Left lung (tissue), 10 donors: ENCODE measurements around the gene ZNF189. TPM values are rescaled to one million over a fixed set of nuclear protein-coding genes. Genes with fewer than 3 reads are reported as not detected.
A peak's percentile ranks its signal among the peaks of the same experiment; 100 is the strongest.

Experiments used
- ATAC-seq: fragments of 200-7000 bp; cut with Tn5 transposase; one replicate; pipeline ENCODE4 v1.9.1; 2020; ENCODE audit warnings: moderate library complexity
- DNase-seq, 4 donors: peaks; one replicate each; pipeline ENCODE4 v3.0.0-alpha.2; 2013 to 2020
- H3K27ac ChIP-seq, 2 donors: fragments of 200-600 bp; sonication (generic) in 1 of 2; one replicate each; pipeline versions ENCODE4 v1.5.0 to v1.8.0; 2020 to 2021
- H3K27me3 ChIP-seq, 2 donors: fragments of 200-600 bp; sonication (generic) in 1 of 2; one replicate each; pipeline versions ENCODE4 v1.5.0 to v1.8.0; 2020 to 2021
- H3K36me3 ChIP-seq, 2 donors: fragments of 200-600 bp; sonication (generic) in 1 of 2; one replicate each; pipeline versions ENCODE4 v1.5.0 to v1.8.0; 2020 to 2021
- H3K4me1 ChIP-seq, 2 donors: fragments of 200-600 bp; one replicate each; pipeline ENCODE4 v1.8.0; 2021
- H3K4me3 ChIP-seq, 2 donors: fragments of 200-600 bp; sonication (generic) in 1 of 2; one replicate each; pipeline versions ENCODE4 v1.5.0 to v1.8.0; 2020 to 2021; ENCODE audit warnings: mild to moderate bottlenecking in 1 of 2
- H3K9me3 ChIP-seq, 2 donors: fragments of 200-600 bp; sonication (generic) in 1 of 2; one replicate each; pipeline versions ENCODE4 v1.5.0 to v1.8.0; 2020 to 2021
- intact Hi-C, 2 donors: fragments of 100-400 bp; cut with DNase I; formaldehyde crosslinking; loops; one replicate each; pipeline versions ENCODE4 v1.11.2 to v1.14.2; 2022
- polyA plus RNA-seq, 6 donors: library from polyadenylated mRNA; unstranded; fragments of 120-200 nt; gene quantifications; one replicate each; pipeline ENCODE4 v1.2.1, GENCODE V29; 2013; ENCODE audit not compliant: insufficient read length in 6 of 6
- total RNA-seq, 2 donors: library from RNA; stranded (reverse); fragmentation: NEBNext Ultra II Directional; extraction: Animal tissue kit (Norgen Biotek cat#: 25700); gene quantifications; one replicate each; pipeline ENCODE4 v1.2.1, GENCODE V29; 2021
- TF ChIP-seq, protein P1 (sequence below), 2 donors: fragments of 200-600 bp; sonication (generic) in 1 of 2; IDR thresholded peaks; one replicate each; pipeline versions ENCODE4 v1.5.0 to v1.8.0; 2021; ENCODE audit warnings: antibody characterized with exemption in 2 of 2
- donor health status: DM: no; HTN: yes; CAD: no.
- donor health status: DM: no; HTN: no; CAD: no.

ZNF189 gene
- total and polyA plus RNA-seq, 8 donors, result 15.7 to 45.1 (median 37.9) TPM

DNA sequence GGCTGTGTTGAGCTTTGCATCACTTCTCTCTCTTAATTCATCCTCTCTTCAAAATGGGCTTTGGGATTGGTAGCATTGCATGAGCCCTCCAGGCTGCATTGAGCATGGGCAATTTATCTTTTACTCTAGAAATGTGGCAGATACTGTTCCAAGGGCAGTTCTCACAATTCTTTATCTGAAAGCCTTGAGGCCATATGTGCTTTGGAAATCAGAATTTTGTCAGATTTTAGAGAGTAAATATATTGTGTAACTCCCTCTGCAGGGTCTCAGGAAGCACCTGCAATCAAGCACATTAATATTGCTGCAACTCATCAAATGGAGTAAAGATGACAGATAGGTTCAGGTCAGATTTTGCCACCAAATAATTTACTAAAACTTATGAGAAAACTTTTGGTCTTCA is 19.3 kb downstream of the ZNF189 start:
- no peak for DNase-seq
- no peak for ATAC-seq

DNA sequence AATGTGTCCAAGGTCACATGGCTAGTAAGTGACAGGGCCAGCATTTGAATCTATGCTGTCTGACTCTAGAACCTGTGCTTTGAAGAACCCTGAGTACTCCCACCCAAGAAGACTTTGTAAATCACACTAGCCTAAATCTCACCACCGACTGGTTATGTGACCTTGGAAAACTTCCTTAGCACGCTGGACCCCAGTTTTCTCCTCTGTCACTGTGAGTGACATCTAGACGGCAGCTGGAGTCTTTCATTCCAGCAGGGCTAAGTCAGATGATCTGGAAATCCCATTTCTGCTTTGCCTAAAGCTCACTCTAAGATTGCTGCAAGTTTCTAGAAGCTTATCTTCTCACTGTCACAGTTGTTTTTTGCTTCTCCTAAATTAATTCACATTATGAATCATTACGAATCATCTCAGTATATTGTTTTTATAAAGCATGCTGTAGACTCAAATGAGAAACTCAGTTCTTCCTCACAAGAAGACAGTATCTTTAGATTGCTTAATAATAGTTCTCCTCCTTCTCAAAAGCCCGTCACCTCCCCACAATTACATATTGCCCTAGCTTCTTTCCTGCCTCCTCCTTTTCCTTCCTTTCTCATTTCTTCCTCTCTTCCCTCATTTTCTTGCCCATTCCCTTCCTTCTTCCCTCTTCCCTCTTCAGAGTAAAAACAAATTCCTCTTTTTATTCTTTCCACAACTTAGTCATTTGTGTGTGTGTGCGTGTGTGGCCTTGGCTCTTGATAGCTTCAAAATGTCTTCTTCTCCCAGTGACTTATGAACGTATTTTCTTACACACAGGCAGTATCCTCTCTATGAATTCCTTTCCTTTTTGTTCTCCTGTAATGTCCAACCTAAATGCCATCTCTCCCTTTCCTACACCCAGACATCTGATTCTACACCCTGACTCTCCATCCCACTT is 20.1 kb downstream of the ZNF189 start:
- no peaks in the 10 kb centered on the region for H3K4me1 ChIP-seq
- TF ChIP-seq, protein P1, sequence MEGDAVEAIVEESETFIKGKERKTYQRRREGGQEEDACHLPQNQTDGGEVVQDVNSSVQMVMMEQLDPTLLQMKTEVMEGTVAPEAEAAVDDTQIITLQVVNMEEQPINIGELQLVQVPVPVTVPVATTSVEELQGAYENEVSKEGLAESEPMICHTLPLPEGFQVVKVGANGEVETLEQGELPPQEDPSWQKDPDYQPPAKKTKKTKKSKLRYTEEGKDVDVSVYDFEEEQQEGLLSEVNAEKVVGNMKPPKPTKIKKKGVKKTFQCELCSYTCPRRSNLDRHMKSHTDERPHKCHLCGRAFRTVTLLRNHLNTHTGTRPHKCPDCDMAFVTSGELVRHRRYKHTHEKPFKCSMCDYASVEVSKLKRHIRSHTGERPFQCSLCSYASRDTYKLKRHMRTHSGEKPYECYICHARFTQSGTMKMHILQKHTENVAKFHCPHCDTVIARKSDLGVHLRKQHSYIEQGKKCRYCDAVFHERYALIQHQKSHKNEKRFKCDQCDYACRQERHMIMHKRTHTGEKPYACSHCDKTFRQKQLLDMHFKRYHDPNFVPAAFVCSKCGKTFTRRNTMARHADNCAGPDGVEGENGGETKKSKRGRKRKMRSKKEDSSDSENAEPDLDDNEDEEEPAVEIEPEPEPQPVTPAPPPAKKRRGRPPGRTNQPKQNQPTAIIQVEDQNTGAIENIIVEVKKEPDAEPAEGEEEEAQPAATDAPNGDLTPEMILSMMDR (IDR thresholded peaks at IDR 0.05), result no peak
- DNase-seq (no peak), ATAC-seq (no peak)
- peaks cover 0 to 49% of the 10 kb centered on the region in 2 donors for H3K9me3 ChIP-seq
- H3K27ac ChIP-seq, result no peak overlapping the region
- no peaks in the 10 kb centered on the region for H3K36me3 ChIP-seq
- intact Hi-C loops, result no loop called here
- no peak overlapping the region for H3K4me3 ChIP-seq
- H3K27me3 ChIP-seq, result no peaks in the 10 kb centered on the region

More for the DNA sequence above, 19.3 kb downstream of the ZNF189 start:
- H3K27ac ChIP-seq, result no peak overlapping the region
- no peaks in the 10 kb centered on the region for H3K27me3 ChIP-seq
- H3K4me1 ChIP-seq, result no peaks in the 10 kb centered on the region
- intact Hi-C loops, result no loop called here
- TF ChIP-seq, protein P1 (IDR thresholded peaks at IDR 0.05), result no peak
- H3K4me3 ChIP-seq, result no peak overlapping the region
- H3K9me3 ChIP-seq, result peaks cover 0 to 57% of the 10 kb centered on the region in 2 donors
- H3K36me3 ChIP-seq, result no peaks in the 10 kb centered on the region

DNA sequence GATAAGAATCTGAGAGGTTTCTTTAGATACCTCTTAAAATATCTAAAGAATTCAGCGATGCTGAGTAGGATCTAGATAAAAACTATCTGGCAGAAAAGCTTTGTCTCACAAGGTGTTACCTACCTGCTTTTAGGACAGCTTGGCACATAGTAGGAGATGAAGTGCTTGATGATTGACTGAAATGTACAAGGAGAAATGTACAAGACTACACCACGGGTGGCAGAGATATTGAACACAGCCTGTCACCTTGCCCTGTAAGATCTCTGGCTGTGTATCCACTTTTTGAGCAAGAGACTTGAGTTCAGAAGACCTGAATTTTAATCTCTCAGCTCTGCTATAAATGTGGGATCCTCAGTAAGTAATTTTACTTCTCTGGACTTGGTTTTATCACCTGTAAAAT is 21.2 kb downstream of the ZNF189 start:
- H3K4me3 ChIP-seq, result no peak overlapping the region
- no peaks in the 10 kb centered on the region for H3K4me1 ChIP-seq
- DNase-seq (no peak), ATAC-seq (no peak)
- TF ChIP-seq, protein P1 (IDR thresholded peaks at IDR 0.05), result no peak
- no peak overlapping the region for H3K27ac ChIP-seq
- no peaks in the 10 kb centered on the region for H3K27me3 ChIP-seq
- intact Hi-C loops, result no loop called here
- no peaks in the 10 kb centered on the region for H3K36me3 ChIP-seq
- H3K9me3 ChIP-seq, result peaks cover 0 to 38% of the 10 kb centered on the region in 2 donors

DNA sequence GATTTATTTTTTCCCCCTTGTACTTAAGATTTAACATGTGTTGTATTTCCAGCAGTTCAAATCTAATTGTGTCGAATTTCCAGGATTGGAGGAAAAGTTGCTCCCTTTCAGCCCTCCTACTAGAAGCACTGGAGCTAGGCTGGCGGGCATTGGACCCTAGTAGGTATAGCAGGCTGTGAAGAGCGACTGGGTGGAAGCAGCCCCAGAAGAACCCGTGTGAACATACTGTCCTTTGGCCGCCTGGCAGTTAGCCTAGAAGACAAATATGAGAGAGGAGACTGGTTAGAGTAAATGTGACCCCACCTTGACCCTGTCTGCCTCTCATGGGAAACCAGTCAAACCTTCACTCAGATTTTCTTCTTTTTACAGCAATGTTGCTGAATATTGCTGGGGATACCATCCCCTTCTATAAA is 23.0 kb downstream of the ZNF189 start:
- TF ChIP-seq, protein P1 (IDR thresholded peaks at IDR 0.05), result no peak
- intact Hi-C loops, result no loop called here
- Histone ChIP-seq H3K36me3 (no peaks in the 10 kb centered on the region), H3K27ac (no peak overlapping the region), H3K4me3 (no peak overlapping the region), H3K9me3 (peaks cover 0 to 23% of the 10 kb centered on the region in 2 donors), H3K4me1 (no peaks in the 10 kb centered on the region), H3K27me3 (no peaks in the 10 kb centered on the region)
- DNase-seq, result peak in 2 of 4 donors; percentile 11 to 43
- peak; percentile 72 for ATAC-seq

DNA sequence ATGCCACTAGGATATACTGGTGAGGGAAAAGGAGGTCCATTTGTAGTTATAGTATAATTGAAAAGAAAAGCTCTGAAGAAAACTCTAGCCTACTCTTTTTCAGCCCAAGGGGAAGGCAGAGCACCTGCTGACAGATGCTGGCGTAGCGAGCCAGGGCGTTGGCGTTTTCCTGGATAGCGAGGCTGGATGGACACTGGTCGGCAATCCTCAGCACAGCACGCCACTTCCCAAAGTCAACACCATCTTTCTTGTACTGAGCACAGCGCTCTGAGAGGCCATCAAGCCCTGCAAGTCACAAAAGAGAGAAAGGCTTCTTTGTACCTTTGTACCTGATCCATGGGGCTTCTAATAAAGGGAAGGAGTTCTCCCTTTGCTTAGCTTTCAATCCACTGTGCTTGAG is 28.7 kb downstream of the ZNF189 start:
- Histone ChIP-seq H3K36me3 (no peaks in the 10 kb centered on the region), H3K9me3 (no peaks in the 10 kb centered on the region), H3K4me1 (no peaks in the 10 kb centered on the region), H3K4me3 (no peak overlapping the region), H3K27me3 (no peaks in the 10 kb centered on the region), H3K27ac (no peak overlapping the region)
- ATAC-seq (no peak), DNase-seq (no peak)
- intact Hi-C loops, result no loop called here
- TF ChIP-seq, protein P1 (IDR thresholded peaks at IDR 0.05), result no peak
